Measurements from ENCODE around the gene GRB10.

Gene GRB10

DNA sequence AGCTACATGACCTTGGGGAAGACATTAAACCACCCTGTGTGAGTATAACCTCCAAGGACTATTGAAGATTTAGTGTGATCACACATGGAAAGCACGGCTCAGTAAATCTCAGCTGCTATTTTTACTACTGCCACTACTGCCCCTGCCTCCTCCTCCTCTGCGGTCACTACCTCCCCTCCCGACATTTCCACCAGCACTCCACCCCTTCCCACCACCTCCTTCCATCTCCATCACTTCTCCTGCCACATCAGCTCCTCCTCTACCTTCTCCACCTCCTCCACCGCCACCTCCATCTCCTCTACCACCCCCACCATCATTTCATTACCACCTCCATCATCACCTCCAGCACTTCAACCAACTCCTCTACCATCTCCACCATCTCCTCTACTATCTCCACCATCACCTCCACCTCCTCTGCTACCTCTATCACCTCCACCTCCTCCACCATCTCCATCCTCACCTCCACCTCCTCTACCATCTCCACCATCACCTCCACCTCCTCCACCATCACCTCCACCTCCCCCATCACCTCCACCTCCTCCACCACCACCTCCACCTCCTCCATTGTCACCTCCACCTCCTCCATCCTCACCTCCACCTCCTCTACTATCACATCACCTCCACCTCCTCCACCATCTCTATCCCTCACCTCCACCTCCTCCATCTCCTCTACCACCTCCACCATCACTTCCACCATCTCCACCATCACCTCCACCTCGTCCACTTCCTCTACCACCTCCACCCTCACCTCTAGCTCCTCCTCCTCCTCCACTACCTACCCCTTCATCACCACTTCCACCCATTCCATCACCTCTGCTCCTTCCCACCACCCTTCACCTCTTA is 69.4 kb downstream of the GRB10 start:
- TF ChIP-seq, protein P1, sequence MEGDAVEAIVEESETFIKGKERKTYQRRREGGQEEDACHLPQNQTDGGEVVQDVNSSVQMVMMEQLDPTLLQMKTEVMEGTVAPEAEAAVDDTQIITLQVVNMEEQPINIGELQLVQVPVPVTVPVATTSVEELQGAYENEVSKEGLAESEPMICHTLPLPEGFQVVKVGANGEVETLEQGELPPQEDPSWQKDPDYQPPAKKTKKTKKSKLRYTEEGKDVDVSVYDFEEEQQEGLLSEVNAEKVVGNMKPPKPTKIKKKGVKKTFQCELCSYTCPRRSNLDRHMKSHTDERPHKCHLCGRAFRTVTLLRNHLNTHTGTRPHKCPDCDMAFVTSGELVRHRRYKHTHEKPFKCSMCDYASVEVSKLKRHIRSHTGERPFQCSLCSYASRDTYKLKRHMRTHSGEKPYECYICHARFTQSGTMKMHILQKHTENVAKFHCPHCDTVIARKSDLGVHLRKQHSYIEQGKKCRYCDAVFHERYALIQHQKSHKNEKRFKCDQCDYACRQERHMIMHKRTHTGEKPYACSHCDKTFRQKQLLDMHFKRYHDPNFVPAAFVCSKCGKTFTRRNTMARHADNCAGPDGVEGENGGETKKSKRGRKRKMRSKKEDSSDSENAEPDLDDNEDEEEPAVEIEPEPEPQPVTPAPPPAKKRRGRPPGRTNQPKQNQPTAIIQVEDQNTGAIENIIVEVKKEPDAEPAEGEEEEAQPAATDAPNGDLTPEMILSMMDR (IDR thresholded peaks at IDR 0.05; ENCODE audit: extremely low read depth, insufficient read depth, missing control alignments): no peak
- in situ Hi-C loops (cut with MboI; ENCODE audit: low pct_unique_long_range_greater_than_20kb, low sequenced_read_pairs, unreplicated experiment): no loop called here
- DNase-seq (ENCODE audit: low spot score): no peak

DNA sequence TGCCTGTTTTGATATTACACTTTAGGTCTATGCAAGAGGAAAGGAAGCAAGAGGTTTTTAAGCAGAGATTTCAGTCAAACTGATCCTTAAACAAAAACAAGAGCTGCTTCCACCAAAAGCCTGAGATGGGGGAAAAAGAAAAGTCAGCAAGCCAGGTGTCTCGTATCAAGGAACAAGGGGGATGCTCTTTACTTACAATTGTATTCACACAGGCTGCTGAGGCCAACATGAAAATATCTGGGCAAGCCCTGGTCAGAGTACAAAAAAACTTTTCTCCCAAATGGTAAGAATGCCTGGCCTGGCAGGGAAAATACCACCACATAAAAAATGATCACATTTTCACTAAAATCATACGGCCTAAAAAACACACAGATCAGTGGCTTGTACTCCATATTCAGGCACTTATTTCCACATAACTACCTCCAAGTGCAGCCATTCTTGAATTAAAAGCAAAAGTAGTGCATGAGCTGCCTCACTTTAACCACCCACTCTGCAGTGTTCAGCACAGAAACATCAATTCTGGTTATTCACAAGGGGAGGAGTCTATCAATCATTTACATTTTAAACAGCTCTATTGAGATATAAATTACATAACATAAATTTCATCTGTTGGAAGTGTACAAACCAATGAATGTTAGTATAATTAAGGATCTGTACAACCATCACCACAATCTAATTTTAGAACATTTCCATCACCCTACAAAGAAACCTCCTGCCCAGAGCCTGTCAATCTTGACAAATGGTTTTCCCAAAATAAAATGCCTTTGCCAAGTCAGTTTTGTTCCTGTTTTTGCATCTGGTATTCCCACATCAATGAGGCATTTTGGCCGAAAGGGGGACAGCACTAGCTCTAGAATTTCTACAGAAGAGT is 70.2 kb downstream of the GRB10 start:
- no peak for DNase-seq (ENCODE audit: low spot score)
- in situ Hi-C loops (cut with MboI; ENCODE audit: low pct_unique_long_range_greater_than_20kb, low sequenced_read_pairs, unreplicated experiment): no loop called here
- TF ChIP-seq, protein P1 (IDR thresholded peaks at IDR 0.05; ENCODE audit: extremely low read depth, insufficient read depth, missing control alignments): no peak

DNA sequence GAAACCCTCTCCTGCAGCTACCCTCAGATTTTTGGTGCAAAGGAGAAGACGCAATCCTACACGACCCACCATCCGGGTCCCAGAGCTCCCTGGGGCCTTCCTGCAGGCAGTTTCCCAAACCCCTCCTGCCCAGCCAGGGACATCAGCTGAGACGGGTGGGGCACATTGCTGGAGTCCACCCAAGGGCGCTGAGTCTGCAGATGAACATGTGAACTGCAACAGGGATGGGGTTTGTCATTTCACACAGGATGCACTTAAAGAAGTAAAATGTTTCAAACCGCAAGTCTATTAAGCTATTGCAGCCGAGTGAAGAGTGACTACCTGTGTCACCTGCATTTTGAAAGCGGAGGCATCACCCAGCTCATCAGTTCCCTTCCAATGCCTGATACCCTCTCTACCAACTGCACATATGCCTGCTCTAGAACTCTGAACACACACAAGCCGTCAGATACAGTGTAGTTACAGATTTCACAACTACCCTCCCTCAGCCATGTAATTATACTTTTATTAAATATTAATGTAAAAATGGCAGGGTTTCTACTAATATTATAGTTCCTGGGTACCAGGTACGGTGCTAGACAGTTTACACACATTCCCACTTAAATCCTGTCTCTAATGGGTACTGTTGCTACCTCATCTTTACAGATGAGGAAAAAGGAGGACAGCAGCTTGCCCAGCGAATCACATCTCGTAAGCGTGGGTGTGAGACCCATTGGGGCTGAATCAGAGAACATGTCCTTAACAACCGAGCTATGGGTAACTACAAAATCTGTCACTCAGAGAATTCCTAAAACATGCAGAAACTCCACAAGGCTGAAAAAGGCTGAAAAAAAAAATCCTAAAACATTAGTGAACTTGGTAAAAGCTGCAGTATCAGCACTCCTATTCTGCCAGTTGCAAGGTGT is 71.2 kb downstream of the GRB10 start:
- in situ Hi-C loops (cut with MboI; ENCODE audit: low pct_unique_long_range_greater_than_20kb, low sequenced_read_pairs, unreplicated experiment): no loop called here
- TF ChIP-seq, protein P1 (IDR thresholded peaks at IDR 0.05; ENCODE audit: extremely low read depth, insufficient read depth, missing control alignments): no peak
- DNase-seq (ENCODE audit: low spot score): no peak

DNA sequence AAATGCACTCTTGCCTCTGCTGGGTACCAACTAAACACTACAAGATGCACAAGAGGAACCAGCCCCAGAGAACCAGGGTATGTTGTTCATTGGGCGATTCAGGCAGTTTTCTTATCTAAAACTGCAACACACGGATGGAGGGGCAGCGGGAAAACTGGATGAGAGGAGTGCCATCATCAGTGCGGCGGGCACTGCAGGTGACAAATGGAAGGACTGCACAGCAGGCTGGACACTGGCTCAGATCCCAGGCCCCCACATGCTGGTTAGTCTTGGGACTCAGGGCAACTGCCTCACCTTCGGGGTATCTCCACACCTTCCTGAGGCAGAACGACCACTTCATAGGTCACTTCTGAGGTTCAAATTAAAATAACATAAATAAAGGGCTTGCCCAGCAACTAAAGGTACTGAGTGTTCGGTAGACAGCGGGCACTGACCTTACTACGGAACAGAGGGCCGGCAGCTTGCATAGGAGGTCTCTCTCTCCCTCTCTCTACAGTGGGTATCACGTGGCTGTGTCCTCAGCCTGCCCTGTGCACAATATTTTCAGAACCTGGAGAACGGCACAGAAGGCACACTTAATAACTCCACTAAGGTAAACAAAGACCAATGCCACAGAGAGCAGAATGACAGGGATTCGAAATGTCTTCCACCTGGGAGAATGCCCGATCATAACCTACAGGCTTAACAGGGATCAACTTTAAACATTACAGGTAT is 72.1 kb downstream of the GRB10 start:
- TF ChIP-seq, protein P1 (IDR thresholded peaks at IDR 0.05; ENCODE audit: extremely low read depth, insufficient read depth, missing control alignments): no peak
- in situ Hi-C loops (cut with MboI; ENCODE audit: low pct_unique_long_range_greater_than_20kb, low sequenced_read_pairs, unreplicated experiment): no loop called here
- no peak for DNase-seq (ENCODE audit: low spot score)

DNA sequence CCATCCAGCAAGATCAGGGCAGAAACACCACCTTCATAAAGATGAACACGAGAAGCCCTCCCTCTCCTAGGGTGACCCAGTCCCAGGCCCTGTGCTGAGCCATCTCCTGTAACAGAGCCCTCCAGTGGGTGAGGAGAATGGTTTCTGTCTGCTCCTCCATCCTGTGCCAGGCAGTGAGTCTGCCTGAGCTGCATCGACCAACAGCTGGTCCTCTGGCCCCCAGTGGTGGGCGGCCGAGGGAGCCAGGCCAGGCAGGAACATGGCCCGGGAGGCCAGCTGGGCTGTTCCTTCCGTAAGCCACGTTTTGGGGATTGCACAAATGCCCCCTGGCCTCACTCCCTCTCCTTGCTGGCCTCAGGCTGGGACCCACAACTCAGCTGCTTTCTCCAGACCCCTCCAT is 73.5 kb downstream of the GRB10 start:
- in situ Hi-C loops (cut with MboI; ENCODE audit: low pct_unique_long_range_greater_than_20kb, low sequenced_read_pairs, unreplicated experiment): no loop called here
- DNase-seq (ENCODE audit: low spot score): no peak
- TF ChIP-seq, protein P1 (IDR thresholded peaks at IDR 0.05; ENCODE audit: extremely low read depth, insufficient read depth, missing control alignments): no peak
